Measurements from ENCODE around the gene JAK3. TPM values are rescaled to one million over a fixed set of nuclear protein-coding genes. Genes with fewer than 3 reads are reported as not detected.

JAK3 gene
- total RNA-seq, 4 donors from 2014 or later: 2.3 to 22.1 (median 8.5) TPM

- 84% methylated on average over 5 of the region's 5 CpGs; no CpG with 5 or more reads in 1 of the 2 donors for WGBS, 2 donors (ENCODE audit: low coverage in 1 of 2)
- H3K36me3 ChIP-seq: peaks cover 0 to 5% (median 0%) of the 10 kb centered on the region in 4 donors
These were observed 35.7 kb downstream of the JAK3 start for GRCh38 chr19:17812099-17812498.

GRCh38 chr19:17811681-17812080, 36.1 kb downstream of the JAK3 start:
- no peak for TF ChIP-seq CTCF (IDR thresholded peaks at IDR 0.05)
- no peak for TF ChIP-seq EP300 (IDR thresholded peaks at IDR 0.05; ENCODE audit: low read depth)
- TF ChIP-seq POLR2AphosphoS5 (IDR thresholded peaks at IDR 0.05): no peak
- TF ChIP-seq POLR2A (IDR thresholded peaks at IDR 0.05): no peak
- DNase-seq: no peak
- Histone ChIP-seq H3K4me3 (no peak overlapping the region), H3K27me3 (no peaks in the 10 kb centered on the region), H3K9me3 (no peaks in the 10 kb centered on the region), H3K27ac (no peak overlapping the region), H3K4me1 (no peaks in the 10 kb centered on the region), H3K36me3 (peaks cover 0 to 5% (median 0%) of the 10 kb centered on the region in 4 donors)
- 87% methylated on average over 20 of the region's 20 CpGs; no CpG with 5 or more reads in 1 of the 2 donors for WGBS, 2 donors (ENCODE audit: low coverage in 1 of 2)
- intact Hi-C loops (cut with DNase I; ENCODE audit: low total_unique reads): no loop called here
- in situ Hi-C loops (cut with MboI; ENCODE audit: low pct_ligation_motif_present in 1 of 4, low pct_unique_long_range_greater_than_20kb in 1 of 4, low sequenced_read_pairs in 3 of 4): no loop called here

More at GRCh38 chr19:17812099-17812498, 35.7 kb downstream of the JAK3 start:
- in situ Hi-C loops (cut with MboI; ENCODE audit: low pct_ligation_motif_present in 1 of 4, low pct_unique_long_range_greater_than_20kb in 1 of 4, low sequenced_read_pairs in 3 of 4): no loop called here
- TF ChIP-seq POLR2AphosphoS5 (IDR thresholded peaks at IDR 0.05) (no peak), POLR2A (IDR thresholded peaks at IDR 0.05) (no peak), EP300 (IDR thresholded peaks at IDR 0.05; ENCODE audit: low read depth) (no peak), CTCF (IDR thresholded peaks at IDR 0.05) (no peak)
- Histone ChIP-seq H3K9me3 (no peaks in the 10 kb centered on the region), H3K4me3 (no peak overlapping the region), H3K4me1 (no peaks in the 10 kb centered on the region), H3K27ac (no peak overlapping the region), H3K27me3 (no peaks in the 10 kb centered on the region)
- DNase-seq: no peak
- intact Hi-C loops (cut with DNase I; ENCODE audit: low total_unique reads): no loop called here

DNA sequence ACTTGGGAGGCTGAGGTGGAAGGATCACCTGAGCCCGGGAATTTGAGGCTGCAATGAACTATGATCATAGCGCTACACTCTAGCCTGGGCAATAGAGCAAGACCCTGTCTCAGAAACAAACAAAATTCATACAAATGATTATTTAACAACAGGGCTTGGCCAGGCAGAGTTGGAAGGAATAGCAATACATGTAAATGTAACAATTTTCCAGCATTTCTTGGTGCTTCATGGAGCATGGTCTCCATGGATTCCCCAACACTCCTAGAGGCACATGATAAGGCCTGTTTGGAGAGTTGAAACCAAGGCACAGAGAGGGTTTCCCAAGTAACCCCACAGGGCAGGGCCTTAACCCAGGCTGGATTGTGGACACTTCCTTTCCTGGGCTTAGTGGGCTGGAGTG, 36.7 kb downstream of the JAK3 start:
- intact Hi-C loops (cut with DNase I; ENCODE audit: low total_unique reads) (no loop called here), in situ Hi-C loops (cut with MboI; ENCODE audit: low pct_ligation_motif_present in 1 of 4, low pct_unique_long_range_greater_than_20kb in 1 of 4, low sequenced_read_pairs in 3 of 4) (no loop called here)
- no peaks in the 10 kb centered on the region for H3K9me3 ChIP-seq
- H3K27me3 ChIP-seq: no peaks in the 10 kb centered on the region
- H3K4me3 ChIP-seq: no peak overlapping the region
- DNase-seq: no peak
- peaks cover 0 to 5% (median 0%) of the 10 kb centered on the region in 4 donors for H3K36me3 ChIP-seq
- TF ChIP-seq POLR2A (IDR thresholded peaks at IDR 0.05): no peak
- TF ChIP-seq POLR2AphosphoS5 (IDR thresholded peaks at IDR 0.05): no peak
- no peak for TF ChIP-seq EP300 (IDR thresholded peaks at IDR 0.05; ENCODE audit: low read depth)
- TF ChIP-seq CTCF (IDR thresholded peaks at IDR 0.05): no peak
- WGBS, 2 donors (ENCODE audit: low coverage in 1 of 2): 94 to 100% methylated on average over 2 of the region's 2 CpGs
- no peaks in the 10 kb centered on the region for H3K4me1 ChIP-seq
- H3K27ac ChIP-seq: no peak overlapping the region

- TF ChIP-seq POLR2AphosphoS5 (IDR thresholded peaks at IDR 0.05) (no peak), EP300 (IDR thresholded peaks at IDR 0.05; ENCODE audit: low read depth) (no peak), POLR2A (IDR thresholded peaks at IDR 0.05) (no peak), CTCF (IDR thresholded peaks at IDR 0.05) (no peak)
- Histone ChIP-seq H3K27me3 (no peaks in the 10 kb centered on the region), H3K9me3 (no peaks in the 10 kb centered on the region), H3K4me1 (peaks cover 0 to 7% (median 0%) of the 10 kb centered on the region in 4 donors), H3K27ac (no peak overlapping the region), H3K36me3 (peaks cover 0 to 5% (median 0%) of the 10 kb centered on the region in 4 donors), H3K4me3 (no peak overlapping the region)
- DNase-seq: no peak
- intact Hi-C loops (cut with DNase I; ENCODE audit: low total_unique reads): no loop called here
- WGBS, 2 donors (ENCODE audit: low coverage in 1 of 2): 78% methylated on average over 38 of the region's 38 CpGs; no CpG with 5 or more reads in 1 of the 2 donors
- in situ Hi-C loops (cut with MboI; ENCODE audit: low pct_ligation_motif_present in 1 of 4, low pct_unique_long_range_greater_than_20kb in 1 of 4, low sequenced_read_pairs in 3 of 4): no loop called here
These were observed 40.0 kb downstream of the JAK3 start for GRCh38 chr19:17807731-17808316.
